A549 (cell line): ENCODE data around the gene TMEM164. TPM values are rescaled to one million over a fixed set of nuclear protein-coding genes. Genes with fewer than 3 reads are reported as not detected.

Experiments
- ATAC-seq, 2 experiments: fragments of 200-7000 bp in 1 of 2; fragments of >200 bp in 1 of 2; cut with Nextera tagmentation in 1 of 2; cut with Tn5 transposase in 1 of 2; 3 replicates each; pipeline versions ENCODE4 v1.8.0 to v1.9.1; 2018 to 2020; ENCODE audit warnings: mild to moderate bottlenecking in 1 of 2, moderate library complexity in 1 of 2
- CTCF ChIA-PET: fragments of 300-600 bp; sonication (Branson Sonifier 250); formaldehyde crosslinking; extraction: SDS; loops from one replicate; lab custom pipeline; 2021; ENCODE audit warnings: antibody characterized with exemption, inconsistent platforms; lab: Yijun Ruan, JAX
- POLR2A ChIA-PET: fragments of 350-600 bp; formaldehyde crosslinking; extraction: SDS; loops from one replicate; lab custom pipeline; 2021; ENCODE audit warnings: antibody characterized with exemption, inconsistent platforms; lab: Yijun Ruan, JAX
- DNase-seq, 2 experiments: peaks; one replicate each; pipeline versions ENCODE4 v3.0.0 to v3.0.0-alpha.2; 2011 to 2016; ENCODE audit warnings: low read depth in 1 of 2, low spot score in 1 of 2
- FAIRE-seq: peaks from 2 replicates; lab custom pipeline; 2011; peaks lifted over from hg19 to GRCh38; lab: Jason Lieb, UNC
- H3K27ac ChIP-seq, 2 experiments: fragments of >200 bp; sonication (Bioruptor Twin); formaldehyde crosslinking; 3 replicates each; pipeline ENCODE4 v1.5.1; 2016 to 2017
- H3K4me1 ChIP-seq: fragments of >200 bp; sonication (Bioruptor Twin); formaldehyde crosslinking; 3 replicates; pipeline ENCODE4 v1.6.1; 2016
- H3K4me2 ChIP-seq: fragments of >200 bp; sonication (Bioruptor Twin); formaldehyde crosslinking; 3 replicates; pipeline ENCODE4 v1.6.1; 2016
- H3K4me3 ChIP-seq: fragments of >200 bp; sonication (Bioruptor Twin); formaldehyde crosslinking; 3 replicates; pipeline ENCODE4 v1.5.1; 2016
- H3K9me3 ChIP-seq: fragments of >200 bp; sonication (Bioruptor Twin); formaldehyde crosslinking; 3 replicates; pipeline ENCODE4 v1.6.1; 2016
- BHLHE40 ChIP-seq: IDR thresholded peaks from 2 replicates; pipeline ENCODE4 v1.6.1; 2012; ENCODE audit warnings: low read depth, low read length, inconsistent platforms
- CBX8 ChIP-seq: fragments of 200-600 bp; sonication (generic); IDR thresholded peaks from 2 replicates; pipeline ENCODE4 v1.6.1; 2016
- CTCF ChIP-seq: fragments of >200 bp; sonication (Bioruptor Twin); formaldehyde crosslinking; IDR thresholded peaks from 3 replicates; pipeline ENCODE4 v1.5.1; 2016
- FOSB ChIP-seq: fragments of 250-450 bp; sonication (Bioruptor Pico); IDR thresholded peaks from 2 replicates; pipeline ENCODE4 v1.5.0; 2020; ENCODE audit warnings: mild to moderate bottlenecking, moderate library complexity
- FOSL2 ChIP-seq, 2 experiments: fragments of 450-650 bp in 1 of 2; fragments of >200 bp in 1 of 2; sonication (Bioruptor Twin) in 1 of 2; formaldehyde crosslinking; IDR thresholded peaks; 2 replicates each; pipeline versions ENCODE4 v1.5.0 to v1.6.1; 2016 to 2020; ENCODE audit warnings: mild to moderate bottlenecking in 1 of 2, moderate library complexity in 1 of 2
- FOXS1 ChIP-seq: fragments of 250-450 bp; sonication (Bioruptor Pico); IDR thresholded peaks from 2 replicates; pipeline ENCODE4 v1.5.0; 2020; ENCODE audit warnings: mild to moderate bottlenecking, moderate library complexity
- HDAC2 ChIP-seq: fragments of 200-600 bp; sonication (generic); IDR thresholded peaks from 2 replicates; pipeline ENCODE4 v1.6.1; 2016
- HEYL ChIP-seq: fragments of 250-450 bp; sonication (Bioruptor Pico); IDR thresholded peaks from 2 replicates; pipeline ENCODE4 v1.8.0; 2021; ENCODE audit warnings: mild to moderate bottlenecking, moderate library complexity
- HMGXB4 ChIP-seq: fragments of 250-450 bp; sonication (Bioruptor Pico); IDR thresholded peaks from 2 replicates; pipeline ENCODE4 v1.5.0; 2021; ENCODE audit warnings: mild to moderate bottlenecking, moderate library complexity, borderline replicate concordance
- HOXA7 ChIP-seq: fragments of 250-450 bp; sonication (Bioruptor Pico); IDR thresholded peaks from 2 replicates; pipeline ENCODE4 v1.5.0; 2020; ENCODE audit warnings: mild to moderate bottlenecking, moderate library complexity
- MAZ ChIP-seq: fragments of 150-350 bp; IDR thresholded peaks from 2 replicates; pipeline ENCODE4 v1.6.1; 2014; ENCODE audit warnings: antibody characterized with exemption, low read depth, low read length, borderline replicate concordance
- MYC ChIP-seq: IDR thresholded peaks from 2 replicates; pipeline ENCODE4 v1.6.1; 2012; ENCODE audit warnings: mild to moderate bottlenecking, inconsistent platforms, low read length, improper control_type of control experiment, borderline replicate concordance
- NFE2L2 ChIP-seq: fragments of 150-350 bp; conservative IDR thresholded peaks from 2 replicates; pipeline ENCODE4 v1.6.1; 2014; ENCODE audit warnings: low read length
- POLR2AphosphoS2 ChIP-seq: conservative IDR thresholded peaks from 2 replicates; pipeline ENCODE4 v1.6.1; 2012; ENCODE audit warnings: low read length, improper control_type of control experiment, inconsistent platforms
- RAD21 ChIP-seq, 2 experiments: fragments of >200 bp in 1 of 2; sonication (Bioruptor Twin) in 1 of 2; formaldehyde crosslinking in 1 of 2; IDR thresholded peaks in 1 of 2; conservative IDR thresholded peaks in 1 of 2; 2 replicates in 1 of 2; 3 replicates in 1 of 2; pipeline ENCODE4 v1.6.1; 2012 to 2018; ENCODE audit warnings: inconsistent platforms in 1 of 2
- RNF2 ChIP-seq: fragments of 200-600 bp; sonication (generic); IDR thresholded peaks from 2 replicates; pipeline ENCODE4 v1.6.1; 2016; ENCODE audit warnings: low read depth, mild to moderate bottlenecking, antibody characterized with exemption, moderate library complexity, borderline replicate concordance
- SMC3 ChIP-seq: fragments of >200 bp; sonication (Bioruptor Twin); formaldehyde crosslinking; IDR thresholded peaks from 3 replicates; pipeline ENCODE4 v1.6.1; 2018; ENCODE audit warnings: inconsistent platforms
- TP53 ChIP-seq: fragments of 250-450 bp; sonication (Bioruptor Pico); IDR thresholded peaks from 2 replicates; pipeline ENCODE4 v1.5.0; 2021; ENCODE audit warnings: mild to moderate bottlenecking, moderate library complexity
- ZC3H11A ChIP-seq: fragments of 450-650 bp; IDR thresholded peaks from 2 replicates; pipeline ENCODE4 v1.6.1; 2014; ENCODE audit warnings: antibody characterized with exemption, mild to moderate bottlenecking
- WGBS: methylation state at CpG from one replicate; pipeline ENCODE4 v1.1.6; 2017; ENCODE audit errors: missing lambda C conversion rate; 5-methylcytosine and 5-hydroxymethylcytosine counted together
- polyA plus RNA-seq, 4 experiments: library from polyadenylated mRNA; depleted of rRNA in 3 of 4; stranded (reverse); fragments of >200 nt; fragmentation: RNase III in 1 of 4; extraction: RNeasy Plus Mini Kit Qiagen cat#74134 plus additional on column Dnase treatment in 1 of 4; gene quantifications; 2 replicates in 3 of 4; 3 replicates in 1 of 4; pipeline ENCODE4 v1.2.3, GENCODE V29; 2011 to 2017

TMEM164 gene
- polyA plus RNA-seq, 2 of the 4 experiments (the other 2 are of a cell fraction) = 32.0 to 43.7 TPM

GRCh38 chrX:110044346-110045249 lies 41.7 kb downstream of the TMEM164 start:
- WGBS = 91% methylated on average over 4 of the region's 4 CpGs
- Histone ChIP-seq H3K9me3 (no peaks in the 10 kb centered on the region), H3K27ac (peak overlapping the region; percentile 10 to 46; a peak in 2 of 6 replicates), H3K4me1 (peaks cover 78% of the 10 kb centered on the region), H3K4me3 (no peak overlapping the region), H3K4me2 (no peak overlapping the region)
- FAIRE-seq = peak; percentile 51
- TF ChIP-seq MYC (no peak), RNF2 (no peak), MAZ (no peak), HDAC2 (no peak), HEYL (no peak), FOSB (CRISPR knock-in tag) (no peak), HOXA7 (no peak)
- no peak for ATAC-seq
- ChIA-PET CTCF (interaction anchor here (1.1 to 1.6 kb wide), 6 partner anchors 16 to 116 kb away, joined by 3 to 9 read pairs (median 4); no protein-coding TSS in a partner anchor), POLR2A (interaction anchor here (0.7 kb wide), 1 partner anchor 31 kb away, joined by 4 read pairs; no protein-coding TSS in a partner anchor)
- DNase-seq = no peak

- ChIA-PET CTCF (interaction anchor here (0.8 to 1.6 kb wide), 8 partner anchors 17 to 363 kb away, joined by 3 to 9 read pairs (median 4); no protein-coding TSS in a partner anchor), POLR2A (interaction anchor here (0.5 kb wide), 1 partner anchor 644 kb away, joined by 3 read pairs; no protein-coding TSS in a partner anchor)
Observed at GRCh38 chrX:110045421-110045820, 42.5 kb downstream of the TMEM164 start.

GRCh38 chrX:110046001-110046400 lies 43.1 kb downstream of the TMEM164 start:
- H3K9me3 ChIP-seq = no peaks in the 10 kb centered on the region
- WGBS = 62% methylated on average over 4 of the region's 4 CpGs
- TF ChIP-seq NFE2L2 (no peak), FOXS1 (no peak), RAD21 (conservative IDR thresholded peaks at IDR 0.05 in 1 of 2, IDR thresholded peaks at IDR 0.05 in 1 of 2) (peak in 1 of 2 experiments; percentile 38; a peak in 4 of 5 replicates), SMC3 (peak; percentile 25; the same call in 1 of the 3 replicates), ZC3H11A (no peak), HMGXB4 (CRISPR knock-in tag) (no peak), TP53 (no peak), CTCF (0 out of 3 replicates have a peak, but pooled peaks have one; percentile 19), BHLHE40 (no peak), CBX8 (no peak), POLR2AphosphoS2 (no peak)
- TF ChIP-seq, all 56 proteins: peak for 3
- CTCF ChIA-PET = interaction anchor here (0.8 to 1.6 kb wide), 7 partner anchors 18 to 362 kb away, joined by 3 to 9 read pairs (median 4); no protein-coding TSS in a partner anchor
- Histone ChIP-seq H3K27ac (peak overlapping the region; percentile 35 to 58; a peak in 4 of 6 replicates), H3K4me1 (peaks cover 76% of the 10 kb centered on the region), H3K4me3 (no peak overlapping the region), H3K4me2 (peak overlapping the region; percentile 14; the same call in 2 of the 3 replicates)
- POLR2A ChIA-PET = interaction anchor here (0.5 kb wide), 1 partner anchor 644 kb away, joined by 3 read pairs; no protein-coding TSS in a partner anchor
- ATAC-seq (peak; percentile 50 to 69; a peak in 3 of 6 replicates), FAIRE-seq (peak; percentile 32), DNase-seq (peak in 1 of 2 experiments; percentile 18)

More at GRCh38 chrX:110045421-110045820, 42.5 kb downstream of the TMEM164 start:
- FAIRE-seq (no peak), DNase-seq (no peak), ATAC-seq (no peak)
- no peaks in the 10 kb centered on the region for H3K9me3 ChIP-seq
- peaks cover 73% of the 10 kb centered on the region for H3K4me1 ChIP-seq
- no peak overlapping the region for H3K4me2 ChIP-seq
- TF ChIP-seq FOSL2 (IDR thresholded peaks at IDR 0.05) = no peak
- TF ChIP-seq FOSL2 (CRISPR knock-in tag; IDR thresholded peaks at IDR 0.05) = no peak
- peak overlapping the region; percentile 34 to 44; a peak in 3 of 6 replicates for H3K27ac ChIP-seq
- no peak overlapping the region for H3K4me3 ChIP-seq
- 98% methylated on average over 3 of the region's 3 CpGs for WGBS
